ENCODE results near the gene RPL7L1.
A peak's percentile ranks its signal among the peaks of the same experiment; 100 is the strongest.

RPL7L1 gene

GRCh38 chr6:42932412-42932811 is 53.0 kb downstream of the RPL7L1 start:
- H3K27me3 Mint-ChIP-seq, result no peaks in the 10 kb centered on the region
- H3K9me3 Mint-ChIP-seq, result no peaks in the 10 kb centered on the region
- no peak for ATAC-seq
- DNase-seq, result no peak
- H3K36me3 Mint-ChIP-seq (ENCODE audit: low read depth), result peaks cover 44% of the 10 kb centered on the region
- peaks cover 65% of the 10 kb centered on the region for H3K4me1 Mint-ChIP-seq
- H3K27ac Mint-ChIP-seq, result peak overlapping the region; percentile 56
- peak overlapping the region; percentile 77 for H3K4me3 Mint-ChIP-seq

- H3K36me3 Mint-ChIP-seq (ENCODE audit: low read depth), result peaks cover 49% of the 10 kb centered on the region
- H3K9me3 Mint-ChIP-seq, result no peaks in the 10 kb centered on the region
- H3K27ac Mint-ChIP-seq, result peak overlapping the region; percentile 56
- H3K4me1 Mint-ChIP-seq, result peaks cover 69% of the 10 kb centered on the region
- no peak for ATAC-seq
- no peaks in the 10 kb centered on the region for H3K27me3 Mint-ChIP-seq
- peak overlapping the region; percentile 77 for H3K4me3 Mint-ChIP-seq
- DNase-seq, result no peak
Measured at GRCh38 chr6:42933205-42933604, 53.8 kb downstream of the RPL7L1 start.

GRCh38 chr6:42935322-42935721 is 55.9 kb downstream of the RPL7L1 start:
- ATAC-seq (no peak), DNase-seq (no peak)
- Mint-ChIP-seq H3K27me3 (no peaks in the 10 kb centered on the region), H3K4me3 (no peak overlapping the region), H3K9me3 (no peaks in the 10 kb centered on the region), H3K36me3 (ENCODE audit: low read depth) (peaks cover 54% of the 10 kb centered on the region), H3K4me1 (peaks cover 56% of the 10 kb centered on the region), H3K27ac (peak overlapping the region; percentile 38)

- no peaks in the 10 kb centered on the region for H3K9me3 Mint-ChIP-seq
- peaks cover 53% of the 10 kb centered on the region for H3K36me3 Mint-ChIP-seq (ENCODE audit: low read depth)
- H3K4me1 Mint-ChIP-seq, result peaks cover 47% of the 10 kb centered on the region
Measured at GRCh38 chr6:42936398-42936797, 57.0 kb downstream of the RPL7L1 start.

GRCh38 chr6:42937548-42938427 is 58.4 kb downstream of the RPL7L1 start:
- no peaks in the 10 kb centered on the region for H3K9me3 Mint-ChIP-seq
- H3K27ac Mint-ChIP-seq, result peak overlapping the region; percentile 47
- H3K4me1 Mint-ChIP-seq, result peaks cover 34% of the 10 kb centered on the region
- H3K4me3 Mint-ChIP-seq, result no peak overlapping the region
- no peak for ATAC-seq
- DNase-seq, result no peak
- no peaks in the 10 kb centered on the region for H3K27me3 Mint-ChIP-seq
- H3K36me3 Mint-ChIP-seq (ENCODE audit: low read depth), result peaks cover 45% of the 10 kb centered on the region

More at GRCh38 chr6:42936398-42936797, 57.0 kb downstream of the RPL7L1 start:
- Mint-ChIP-seq H3K4me3 (no peak overlapping the region), H3K27me3 (no peaks in the 10 kb centered on the region), H3K27ac (no peak overlapping the region)
- ATAC-seq (no peak), DNase-seq (no peak)

- peaks cover 41% of the 10 kb centered on the region for H3K36me3 Mint-ChIP-seq (ENCODE audit: low read depth)
Measured at GRCh38 chr6:42938428-42938796, 59.0 kb downstream of the RPL7L1 start.

GRCh38 chr6:42938987-42939809 is 59.8 kb downstream of the RPL7L1 start:
- peaks cover 44% of the 10 kb centered on the region for H3K36me3 Mint-ChIP-seq (ENCODE audit: low read depth)
- H3K27me3 Mint-ChIP-seq, result no peaks in the 10 kb centered on the region
- no peaks in the 10 kb centered on the region for H3K9me3 Mint-ChIP-seq
- ATAC-seq (no peak), DNase-seq (no peak)
- H3K27ac Mint-ChIP-seq, result no peak overlapping the region
- H3K4me1 Mint-ChIP-seq, result peaks cover 20% of the 10 kb centered on the region
- no peak overlapping the region for H3K4me3 Mint-ChIP-seq

More at GRCh38 chr6:42938428-42938796, 59.0 kb downstream of the RPL7L1 start:
- DNase-seq, result no peak
- Mint-ChIP-seq H3K27me3 (no peaks in the 10 kb centered on the region), H3K4me1 (peaks cover 27% of the 10 kb centered on the region), H3K9me3 (no peaks in the 10 kb centered on the region), H3K4me3 (no peak overlapping the region), H3K27ac (peak overlapping the region; percentile 47)
- no peak for ATAC-seq
